ENCODE results near the gene PPP2R5C. TPM values are rescaled to one million over a fixed set of nuclear protein-coding genes. Genes with fewer than 3 reads are reported as not detected.
A peak's percentile ranks its signal among the peaks of the same experiment; 100 is the strongest.

Gene PPP2R5C
- total and polyA plus RNA-seq, 12 donors = 66.8 to 257 (median 222) TPM

DNA sequence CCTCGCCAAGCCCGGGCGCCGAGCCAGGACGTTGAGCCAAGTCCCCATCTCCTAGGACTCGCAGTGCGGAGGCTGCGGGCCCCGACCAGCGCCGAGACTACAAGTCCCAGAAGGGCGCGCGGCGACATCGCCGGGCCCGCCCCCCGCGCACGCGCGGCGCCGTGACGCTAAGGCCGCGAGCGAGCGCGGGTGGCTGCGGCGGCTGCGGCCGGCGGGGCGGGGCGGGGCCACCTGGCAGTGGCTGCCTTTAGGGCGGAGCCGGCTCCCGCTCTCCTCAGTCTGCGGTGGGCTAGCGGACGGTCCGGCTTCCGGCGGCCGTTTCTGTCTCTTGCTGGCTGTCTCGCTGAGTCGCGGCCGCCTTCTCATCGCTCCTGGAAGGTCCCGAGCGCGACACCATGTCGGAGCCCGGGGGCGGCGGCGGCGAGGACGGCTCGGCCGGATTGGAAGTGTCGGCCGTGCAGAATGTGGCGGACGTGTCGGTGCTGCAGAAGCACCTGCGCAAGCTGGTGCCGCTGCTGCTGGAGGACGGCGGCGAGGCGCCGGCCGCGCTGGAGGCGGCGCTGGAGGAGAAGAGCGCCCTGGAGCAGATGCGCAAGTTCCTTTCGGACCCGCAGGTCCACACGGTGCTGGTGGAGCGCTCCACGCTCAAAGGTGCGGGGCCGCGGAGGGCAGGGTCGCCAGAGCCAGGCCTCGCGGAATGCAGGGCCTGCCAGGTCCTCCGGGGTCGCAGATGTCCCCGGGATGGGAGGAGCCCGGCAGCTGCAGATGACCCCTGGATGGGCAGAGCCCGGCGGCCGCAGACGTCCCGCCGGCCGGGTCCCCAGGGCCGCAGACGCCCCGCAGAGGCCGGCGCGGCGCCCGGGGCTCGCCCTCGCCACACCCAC, 203.0 kb downstream of the PPP2R5C start, which contains the start of gene DYNC1H1:
Gene DYNC1H1, plus strand, starts transcription at position 277 of the 884 bp plus-strand sequence. Its CDS starts 119 bp downstream, at position 396.
- Histone ChIP-seq H3K4me1 (peaks cover 6 to 71% (median 54%) of the 10 kb centered on the region in 9 donors), H3K9me3 (no peaks in the 10 kb centered on the region), H3K27me3 (no peaks in the 10 kb centered on the region), H3K4me3 (peak within 1 kb of the TSS; percentile 83 to 100 (median 99)), H3K36me3 (peaks cover 0 to 14% (median 0%) of the 10 kb centered on the region in 9 donors), H3K27ac (peak within 1 kb of the TSS; percentile 91 to 98 (median 97))
- ATAC-seq (peak; percentile 90 to 96 (median 92)), DNase-seq (peak; percentile 93 to 97)
- intact Hi-C loops (cut with DNase I) = loop anchor here in 8 of 10 donors (2.0 to 10.0 kb wide), 10 partner anchors 122 to 353 kb away; partner anchors contain the start of genes ZNF839 (in 3 of the 8), HSP90AA1 (in 2 of the 8) and PPP2R5C (in 1 of the 8)
- no peak for TF ChIP-seq CTCF (IDR thresholded peaks at IDR 0.05)
- 0% methylated on average over 107 to 115 of the region's 115 CpGs for WGBS, 2 donors

- H3K9me3 ChIP-seq = no peaks in the 10 kb centered on the region
- peaks cover 0 to 19% (median 0%) of the 10 kb centered on the region in 9 donors for H3K36me3 ChIP-seq
- no peak for TF ChIP-seq CTCF (IDR thresholded peaks at IDR 0.05)
- H3K27ac ChIP-seq = peak overlapping the region; percentile 91 to 98 (median 97)
- no peaks in the 10 kb centered on the region for H3K27me3 ChIP-seq
- H3K4me1 ChIP-seq = peaks cover 6 to 78% (median 56%) of the 10 kb centered on the region in 9 donors
- ATAC-seq = peak; percentile 32 to 72 (median 46)
- 0% methylated on average over 26 to 28 of the region's 28 CpGs for WGBS, 2 donors
- peak overlapping the region; percentile 83 to 100 (median 99) for H3K4me3 ChIP-seq
- peak; percentile 68 to 69 for DNase-seq
- intact Hi-C loops (cut with DNase I) = loop anchor here in 4 of 10 donors (2.0 to 10.0 kb wide), 4 partner anchors 122 to 350 kb away; partner anchors contain the start of genes ZNF839 (in 2 of the 4) and HSP90AA1 (in 1 of the 4)
These were observed 203.7 kb downstream of the PPP2R5C start for GRCh38 chr14:101965181-101965544.

GRCh38 chr14:101965770-101966722, 204.5 kb downstream of the PPP2R5C start:
- no peak for DNase-seq
- WGBS, 2 donors = 29 to 31% methylated on average over 5 of the region's 5 CpGs
- TF ChIP-seq CTCF (IDR thresholded peaks at IDR 0.05) = no peak
- no peaks in the 10 kb centered on the region for H3K9me3 ChIP-seq
- peak overlapping the region in 9 of 10 donors; percentile 94 to 98 (median 97) for H3K27ac ChIP-seq
- peak overlapping the region; percentile 83 to 100 (median 99) for H3K4me3 ChIP-seq
- no peaks in the 10 kb centered on the region for H3K27me3 ChIP-seq
- peaks cover 0 to 19% (median 0%) of the 10 kb centered on the region in 9 donors for H3K36me3 ChIP-seq
- H3K4me1 ChIP-seq = peaks cover 8 to 83% (median 63%) of the 10 kb centered on the region in 9 donors
- ATAC-seq = no peak
- intact Hi-C loops (cut with DNase I) = loop anchor here in 4 of 10 donors (2.0 to 10.0 kb wide), 4 partner anchors 121 to 349 kb away; partner anchors contain the start of genes ZNF839 (in 2 of the 4) and HSP90AA1 (in 1 of the 4)

Measured in heart right ventricle (tissue), 16 donors.